Measurements from ENCODE around the gene PRKCSH.

- no peak for TF ChIP-seq CTCF (conservative IDR thresholded peaks at IDR 0.05; ENCODE audit: low read depth in 2 of 2)
- TF ChIP-seq, protein P1, sequence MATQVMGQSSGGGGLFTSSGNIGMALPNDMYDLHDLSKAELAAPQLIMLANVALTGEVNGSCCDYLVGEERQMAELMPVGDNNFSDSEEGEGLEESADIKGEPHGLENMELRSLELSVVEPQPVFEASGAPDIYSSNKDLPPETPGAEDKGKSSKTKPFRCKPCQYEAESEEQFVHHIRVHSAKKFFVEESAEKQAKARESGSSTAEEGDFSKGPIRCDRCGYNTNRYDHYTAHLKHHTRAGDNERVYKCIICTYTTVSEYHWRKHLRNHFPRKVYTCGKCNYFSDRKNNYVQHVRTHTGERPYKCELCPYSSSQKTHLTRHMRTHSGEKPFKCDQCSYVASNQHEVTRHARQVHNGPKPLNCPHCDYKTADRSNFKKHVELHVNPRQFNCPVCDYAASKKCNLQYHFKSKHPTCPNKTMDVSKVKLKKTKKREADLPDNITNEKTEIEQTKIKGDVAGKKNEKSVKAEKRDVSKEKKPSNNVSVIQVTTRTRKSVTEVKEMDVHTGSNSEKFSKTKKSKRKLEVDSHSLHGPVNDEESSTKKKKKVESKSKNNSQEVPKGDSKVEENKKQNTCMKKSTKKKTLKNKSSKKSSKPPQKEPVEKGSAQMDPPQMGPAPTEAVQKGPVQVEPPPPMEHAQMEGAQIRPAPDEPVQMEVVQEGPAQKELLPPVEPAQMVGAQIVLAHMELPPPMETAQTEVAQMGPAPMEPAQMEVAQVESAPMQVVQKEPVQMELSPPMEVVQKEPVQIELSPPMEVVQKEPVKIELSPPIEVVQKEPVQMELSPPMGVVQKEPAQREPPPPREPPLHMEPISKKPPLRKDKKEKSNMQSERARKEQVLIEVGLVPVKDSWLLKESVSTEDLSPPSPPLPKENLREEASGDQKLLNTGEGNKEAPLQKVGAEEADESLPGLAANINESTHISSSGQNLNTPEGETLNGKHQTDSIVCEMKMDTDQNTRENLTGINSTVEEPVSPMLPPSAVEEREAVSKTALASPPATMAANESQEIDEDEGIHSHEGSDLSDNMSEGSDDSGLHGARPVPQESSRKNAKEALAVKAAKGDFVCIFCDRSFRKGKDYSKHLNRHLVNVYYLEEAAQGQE (IDR thresholded peaks at IDR 0.05; ENCODE audit: unreplicated experiment) = no peak
- no peak for TF ChIP-seq POLR2AphosphoS5 (IDR thresholded peaks at IDR 0.05; ENCODE audit: low read depth)
- TF ChIP-seq EZH2 (IDR thresholded peaks at IDR 0.05; ENCODE audit: low read depth, unreplicated experiment) = no peak
- no peak for TF ChIP-seq EZH2phosphoT487 (IDR thresholded peaks at IDR 0.05; ENCODE audit: unreplicated experiment)
- TF ChIP-seq CREB1 (CRISPR knock-in tag; IDR thresholded peaks at IDR 0.05; ENCODE audit: low read depth) = no peak
- TF ChIP-seq ZNF462 (CRISPR knock-in tag; IDR thresholded peaks at IDR 0.05) = no peak
- TF ChIP-seq ZNF114 (CRISPR knock-in tag; IDR thresholded peaks at IDR 0.05) = no peak
- TF ChIP-seq, protein P2, sequence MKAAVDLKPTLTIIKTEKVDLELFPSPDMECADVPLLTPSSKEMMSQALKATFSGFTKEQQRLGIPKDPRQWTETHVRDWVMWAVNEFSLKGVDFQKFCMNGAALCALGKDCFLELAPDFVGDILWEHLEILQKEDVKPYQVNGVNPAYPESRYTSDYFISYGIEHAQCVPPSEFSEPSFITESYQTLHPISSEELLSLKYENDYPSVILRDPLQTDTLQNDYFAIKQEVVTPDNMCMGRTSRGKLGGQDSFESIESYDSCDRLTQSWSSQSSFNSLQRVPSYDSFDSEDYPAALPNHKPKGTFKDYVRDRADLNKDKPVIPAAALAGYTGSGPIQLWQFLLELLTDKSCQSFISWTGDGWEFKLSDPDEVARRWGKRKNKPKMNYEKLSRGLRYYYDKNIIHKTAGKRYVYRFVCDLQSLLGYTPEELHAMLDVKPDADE (IDR thresholded peaks at IDR 0.05) = no peak
- TF ChIP-seq ZNF331 (CRISPR knock-in tag; IDR thresholded peaks at IDR 0.05; ENCODE audit: low read depth) = no peak
- no peak for TF ChIP-seq JUNB (IDR thresholded peaks at IDR 0.05; ENCODE audit: unreplicated experiment)
Measured at GRCh38 chr19:11465600-11465999, 30.2 kb downstream of the PRKCSH start.

Measured in GM23338 (cell line).